Ascending aorta (tissue), 2 donors: ENCODE results near the gene TPCN2. TPM values are rescaled to one million over a fixed set of nuclear protein-coding genes. Genes with fewer than 3 reads are reported as not detected.

ENCODE experiments used
- DNase-seq, 2 donors: peaks; one replicate each; pipeline ENCODE4 v3.0.0-alpha.2; 2019; ENCODE audit warnings: low spot score in 2 of 2
- H3K27ac ChIP-seq, 2 donors: fragments of 200-600 bp; sonication (generic); one replicate each; pipeline ENCODE4 v1.5.1; 2016 to 2017; ENCODE audit warnings: mild to moderate bottlenecking in 1 of 2
- H3K27me3 ChIP-seq: fragments of 200-600 bp; sonication (generic); one replicate; pipeline ENCODE4 v1.5.1; 2017
- H3K36me3 ChIP-seq, 2 donors: fragments of 200-600 bp; sonication (generic); one replicate each; pipeline ENCODE4 v1.5.1; 2016
- H3K4me1 ChIP-seq, 2 donors: fragments of 200-600 bp; sonication (generic); one replicate each; pipeline ENCODE4 v1.5.1; 2016 to 2017; ENCODE audit warnings: mild to moderate bottlenecking in 1 of 2
- H3K4me3 ChIP-seq, 2 donors: fragments of 200-600 bp; sonication (generic); one replicate each; pipeline ENCODE4 v1.5.1; 2016 to 2017; ENCODE audit warnings: mild to moderate bottlenecking in 1 of 2
- H3K9me3 ChIP-seq, 2 donors: fragments of 200-600 bp; sonication (generic); one replicate each; pipeline ENCODE4 v1.5.1; 2016
- intact Hi-C: fragments of 100-400 bp; cut with DNase I; formaldehyde crosslinking; loops from one replicate; pipeline ENCODE4 v1.15.1; 2023
- total RNA-seq: library from RNA; depleted of rRNA; stranded (reverse); fragments of >200 nt; gene quantifications from one replicate; pipeline ENCODE4 v1.1.0, GENCODE V29; 2016
- TF ChIP-seq, protein P1 (sequence below), 3 experiments: fragments of 200-600 bp in 2 of 3; fragments of 450-650 bp in 1 of 3; sonication (generic) in 2 of 3; IDR thresholded peaks; one replicate each; pipeline ENCODE4 v1.5.1; 2016 to 2019; ENCODE audit warnings: antibody characterized with exemption in 3 of 3, mild to moderate bottlenecking in 1 of 3, moderate library complexity in 1 of 3

Gene TPCN2
- total RNA-seq, 1 donor from 2014 or later: 24.9 TPM

GRCh38 chr11:69140635-69141034, 91.9 kb downstream of the TPCN2 start:
- H3K36me3 ChIP-seq: peaks cover 10 to 18% of the 10 kb centered on the region in 2 donors
- H3K9me3 ChIP-seq: peaks cover 1 to 4% of the 10 kb centered on the region in 2 donors
- no peaks in the 10 kb centered on the region for H3K4me1 ChIP-seq
- H3K4me3 ChIP-seq: no peak overlapping the region
- no peaks in the 10 kb centered on the region for H3K27me3 ChIP-seq
- TF ChIP-seq, protein P1, sequence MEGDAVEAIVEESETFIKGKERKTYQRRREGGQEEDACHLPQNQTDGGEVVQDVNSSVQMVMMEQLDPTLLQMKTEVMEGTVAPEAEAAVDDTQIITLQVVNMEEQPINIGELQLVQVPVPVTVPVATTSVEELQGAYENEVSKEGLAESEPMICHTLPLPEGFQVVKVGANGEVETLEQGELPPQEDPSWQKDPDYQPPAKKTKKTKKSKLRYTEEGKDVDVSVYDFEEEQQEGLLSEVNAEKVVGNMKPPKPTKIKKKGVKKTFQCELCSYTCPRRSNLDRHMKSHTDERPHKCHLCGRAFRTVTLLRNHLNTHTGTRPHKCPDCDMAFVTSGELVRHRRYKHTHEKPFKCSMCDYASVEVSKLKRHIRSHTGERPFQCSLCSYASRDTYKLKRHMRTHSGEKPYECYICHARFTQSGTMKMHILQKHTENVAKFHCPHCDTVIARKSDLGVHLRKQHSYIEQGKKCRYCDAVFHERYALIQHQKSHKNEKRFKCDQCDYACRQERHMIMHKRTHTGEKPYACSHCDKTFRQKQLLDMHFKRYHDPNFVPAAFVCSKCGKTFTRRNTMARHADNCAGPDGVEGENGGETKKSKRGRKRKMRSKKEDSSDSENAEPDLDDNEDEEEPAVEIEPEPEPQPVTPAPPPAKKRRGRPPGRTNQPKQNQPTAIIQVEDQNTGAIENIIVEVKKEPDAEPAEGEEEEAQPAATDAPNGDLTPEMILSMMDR (IDR thresholded peaks at IDR 0.05): no peak
- peak in 1 of 2 donors; percentile 11 for DNase-seq
- intact Hi-C loops: no loop called here
- H3K27ac ChIP-seq: no peak overlapping the region

- intact Hi-C loops: no loop called here
- peaks cover 6 to 12% of the 10 kb centered on the region in 2 donors for H3K9me3 ChIP-seq
- TF ChIP-seq, protein P1 (IDR thresholded peaks at IDR 0.05): no peak
- H3K27ac ChIP-seq: no peak overlapping the region
- H3K4me3 ChIP-seq: no peak overlapping the region
- H3K36me3 ChIP-seq: peaks cover 7 to 22% of the 10 kb centered on the region in 2 donors
- H3K27me3 ChIP-seq: no peaks in the 10 kb centered on the region
- DNase-seq: no peak
- no peaks in the 10 kb centered on the region for H3K4me1 ChIP-seq
These were observed 93.0 kb downstream of the TPCN2 start for GRCh38 chr11:69141742-69142141.

- intact Hi-C loops: no loop called here
- H3K4me1 ChIP-seq: no peaks in the 10 kb centered on the region
- H3K9me3 ChIP-seq: peaks cover 6 to 18% of the 10 kb centered on the region in 2 donors
- no peak for DNase-seq
- no peak overlapping the region for H3K4me3 ChIP-seq
- H3K36me3 ChIP-seq: peaks cover 6 to 29% of the 10 kb centered on the region in 2 donors
- no peak overlapping the region for H3K27ac ChIP-seq
- TF ChIP-seq, protein P1 (IDR thresholded peaks at IDR 0.05): no peak
- no peaks in the 10 kb centered on the region for H3K27me3 ChIP-seq
These were observed 94.2 kb downstream of the TPCN2 start for GRCh38 chr11:69142895-69143294.

- no peak overlapping the region for H3K4me3 ChIP-seq
- no peaks in the 10 kb centered on the region for H3K27me3 ChIP-seq
- H3K4me1 ChIP-seq: no peaks in the 10 kb centered on the region
- peak in 1 of 2 donors; percentile 2 for DNase-seq
- intact Hi-C loops: no loop called here
- H3K9me3 ChIP-seq: peaks cover 6 to 18% of the 10 kb centered on the region in 2 donors
- peaks cover 6 to 33% of the 10 kb centered on the region in 2 donors for H3K36me3 ChIP-seq
- no peak overlapping the region for H3K27ac ChIP-seq
- TF ChIP-seq, protein P1 (IDR thresholded peaks at IDR 0.05): no peak
These were observed 95.8 kb downstream of the TPCN2 start for GRCh38 chr11:69144316-69145049.

DNA sequence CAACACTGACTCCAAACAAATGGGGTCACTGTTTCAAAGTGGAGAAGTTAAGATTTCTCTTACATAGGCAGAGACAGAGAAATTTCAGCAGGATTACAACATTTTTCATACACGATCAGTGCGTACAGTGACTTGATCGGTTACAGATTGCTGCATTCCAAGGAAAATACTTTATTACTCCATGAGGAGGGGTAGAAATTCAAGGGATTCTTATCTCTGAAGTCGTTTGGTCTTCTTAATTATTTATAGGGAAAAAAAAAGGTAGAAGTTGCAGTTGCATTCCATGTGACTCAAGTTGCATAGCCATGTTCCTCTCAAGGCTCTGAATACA, 96.3 kb downstream of the TPCN2 start:
- intact Hi-C loops: no loop called here
- Histone ChIP-seq H3K36me3 (peaks cover 6 to 33% of the 10 kb centered on the region in 2 donors), H3K4me3 (no peak overlapping the region), H3K4me1 (no peaks in the 10 kb centered on the region), H3K27ac (no peak overlapping the region), H3K9me3 (peaks cover 6 to 18% of the 10 kb centered on the region in 2 donors), H3K27me3 (no peaks in the 10 kb centered on the region)
- DNase-seq: no peak
- TF ChIP-seq, protein P1 (IDR thresholded peaks at IDR 0.05): no peak
